Body of pancreas (tissue), 4 donors: ENCODE data around the gene HIP1.

ENCODE experiments used
- POLR2A ChIP-seq, 3 donors: fragments of 450-650 bp; IDR thresholded peaks; one replicate each; pipeline ENCODE4 v1.6.1; 2016; ENCODE audit warnings: antibody characterized with exemption in 3 of 3, mild to moderate bottlenecking in 2 of 3
- TF ChIP-seq, protein P1 (sequence below), 7 experiments: fragments of 450-650 bp in 4 of 7; fragments of 200-600 bp in 3 of 7; sonication (generic) in 3 of 7; IDR thresholded peaks; one replicate each; pipeline ENCODE4 v1.5.1; 2016 to 2019; ENCODE audit warnings: antibody characterized with exemption in 7 of 7

DNA sequence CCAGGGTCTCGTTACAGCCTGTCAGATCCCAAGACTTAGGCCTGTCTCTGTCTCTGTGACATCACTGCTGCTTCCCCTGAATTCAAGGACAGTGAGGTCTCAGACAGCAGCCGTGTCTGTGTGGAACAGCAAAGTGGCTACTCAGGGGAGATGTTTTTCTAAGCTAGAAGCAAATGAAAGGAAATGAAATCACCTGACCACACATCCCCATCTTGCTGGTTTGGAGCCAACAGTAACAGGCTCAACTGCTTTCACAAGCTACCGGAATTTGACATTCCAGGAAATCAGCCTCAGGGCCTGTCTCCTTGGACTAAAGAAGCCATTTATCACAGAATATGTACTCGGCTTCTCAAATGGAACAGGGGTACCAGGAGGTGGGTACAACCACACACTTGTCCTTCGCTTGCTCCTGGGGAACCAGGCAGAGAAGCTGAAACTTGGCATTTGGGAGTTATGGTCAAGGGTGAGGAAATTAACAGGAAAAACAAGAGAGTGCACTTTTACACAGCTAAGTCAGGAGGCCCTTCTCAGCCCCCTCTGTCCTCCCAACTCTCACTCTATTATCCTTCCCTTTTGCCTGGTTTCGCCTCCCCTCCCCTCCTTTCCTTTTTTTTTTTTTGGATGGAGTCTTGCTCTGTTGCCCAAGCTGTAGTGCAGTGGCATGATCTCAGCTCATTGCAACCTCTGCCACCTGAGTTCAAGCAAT lies 173.5 kb downstream of the HIP1 start:
- TF ChIP-seq, protein P1, sequence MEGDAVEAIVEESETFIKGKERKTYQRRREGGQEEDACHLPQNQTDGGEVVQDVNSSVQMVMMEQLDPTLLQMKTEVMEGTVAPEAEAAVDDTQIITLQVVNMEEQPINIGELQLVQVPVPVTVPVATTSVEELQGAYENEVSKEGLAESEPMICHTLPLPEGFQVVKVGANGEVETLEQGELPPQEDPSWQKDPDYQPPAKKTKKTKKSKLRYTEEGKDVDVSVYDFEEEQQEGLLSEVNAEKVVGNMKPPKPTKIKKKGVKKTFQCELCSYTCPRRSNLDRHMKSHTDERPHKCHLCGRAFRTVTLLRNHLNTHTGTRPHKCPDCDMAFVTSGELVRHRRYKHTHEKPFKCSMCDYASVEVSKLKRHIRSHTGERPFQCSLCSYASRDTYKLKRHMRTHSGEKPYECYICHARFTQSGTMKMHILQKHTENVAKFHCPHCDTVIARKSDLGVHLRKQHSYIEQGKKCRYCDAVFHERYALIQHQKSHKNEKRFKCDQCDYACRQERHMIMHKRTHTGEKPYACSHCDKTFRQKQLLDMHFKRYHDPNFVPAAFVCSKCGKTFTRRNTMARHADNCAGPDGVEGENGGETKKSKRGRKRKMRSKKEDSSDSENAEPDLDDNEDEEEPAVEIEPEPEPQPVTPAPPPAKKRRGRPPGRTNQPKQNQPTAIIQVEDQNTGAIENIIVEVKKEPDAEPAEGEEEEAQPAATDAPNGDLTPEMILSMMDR (IDR thresholded peaks at IDR 0.05), result no peak
- TF ChIP-seq POLR2A (IDR thresholded peaks at IDR 0.05), result no peak
